Measurements from ENCODE around the gene CYTH1.
"Not testable (repeated sequence)": the region's sequence is repeated elsewhere in the genome, so short reads cannot be mapped to it uniquely, and the experiment has no call there.

The CYTH1 gene

GRCh38 chr17:78759203-78759968 is 22.7 kb downstream of the CYTH1 start:
- DNase-seq, result peak; percentile 19

DNA sequence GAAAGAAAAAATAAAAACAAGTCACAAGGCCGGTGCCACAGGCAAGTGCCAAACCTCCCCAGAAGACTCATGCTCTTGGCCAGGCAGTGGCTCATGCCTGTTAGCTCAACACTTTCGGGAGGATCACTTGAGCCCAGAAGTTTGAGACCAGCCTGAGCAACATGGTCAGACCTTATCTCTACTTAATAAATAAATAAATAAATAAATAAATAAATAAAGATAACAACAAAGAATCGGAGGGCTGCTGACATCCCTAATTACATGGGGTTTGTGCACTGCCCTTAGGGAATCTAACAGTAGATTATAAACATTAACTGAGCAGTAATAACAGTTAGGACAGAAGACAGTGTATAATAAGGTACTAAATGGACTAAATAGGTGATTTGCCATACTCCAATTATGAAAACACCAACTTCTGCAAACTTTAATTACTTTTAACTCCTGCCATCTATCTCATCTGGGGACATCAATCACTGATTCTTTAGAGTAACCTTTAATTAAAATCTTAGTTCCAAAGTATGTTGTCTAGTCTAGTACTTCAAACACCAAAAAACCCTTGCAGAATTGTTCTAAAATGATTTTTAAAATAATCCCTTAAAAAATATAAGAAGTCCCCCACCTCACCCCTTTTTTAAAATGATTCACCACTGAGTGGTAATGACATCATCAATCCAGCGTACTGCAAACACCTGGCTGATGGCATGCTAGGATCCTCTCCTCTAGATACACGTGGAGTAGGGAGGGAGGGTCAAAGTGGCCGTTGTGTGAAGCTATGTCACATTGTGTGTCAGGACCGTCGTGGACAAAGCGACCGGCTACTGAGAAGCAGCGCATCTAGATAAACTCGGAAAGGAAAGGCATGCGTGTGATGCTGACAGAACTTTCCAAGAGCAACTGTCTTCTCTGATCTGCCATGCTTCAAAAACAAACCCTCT is 28.5 kb downstream of the CYTH1 start:
- DNase-seq, result no peak

- no peak for DNase-seq
These were observed 30.5 kb downstream of the CYTH1 start for GRCh38 chr17:78751447-78752161.

DNA sequence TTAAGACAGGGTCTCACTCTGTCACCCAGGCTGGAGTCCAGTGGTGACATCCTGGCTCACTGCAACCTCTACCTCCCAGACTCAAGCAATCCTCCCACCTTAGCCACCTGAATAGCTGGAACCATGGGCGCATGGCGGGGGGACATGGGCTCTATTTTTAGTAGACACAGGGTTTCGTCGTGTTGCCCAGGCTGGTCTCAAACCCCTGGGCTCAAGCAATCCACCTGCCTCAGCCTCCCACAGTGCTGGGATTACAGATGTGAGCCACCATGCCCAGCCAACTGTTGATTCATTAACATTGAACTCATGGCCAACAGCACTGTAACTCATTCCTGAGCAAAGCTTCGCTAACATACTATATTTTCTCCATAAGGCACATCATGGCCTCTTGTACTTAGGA is 31.1 kb downstream of the CYTH1 start:
- DNase-seq, result not testable (repeated sequence)

GRCh38 chr17:78748730-78749317 is 33.2 kb downstream of the CYTH1 start:
- peak; percentile 21 for DNase-seq

GRCh38 chr17:78748048-78748729 is 33.9 kb downstream of the CYTH1 start:
- no peak for DNase-seq

DNA sequence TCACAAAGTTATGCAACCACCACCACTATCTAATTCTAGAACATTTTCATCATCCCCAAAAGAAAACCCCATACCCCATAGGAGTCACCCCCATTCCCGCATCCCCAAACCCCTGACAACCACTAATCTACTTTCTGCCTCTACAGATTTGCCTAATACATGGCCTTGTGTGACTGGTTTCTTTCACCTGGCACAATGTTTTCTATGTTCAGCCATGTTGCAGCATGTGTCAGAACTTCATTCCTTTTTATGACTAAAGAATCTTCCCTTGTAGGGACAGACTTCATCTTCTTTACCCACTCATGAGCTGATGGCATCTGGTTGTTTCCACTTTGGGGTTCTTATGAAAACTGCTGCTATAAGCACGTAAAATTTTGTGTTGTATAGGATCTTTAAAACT is 34.6 kb downstream of the CYTH1 start:
- DNase-seq, result no peak

DNA sequence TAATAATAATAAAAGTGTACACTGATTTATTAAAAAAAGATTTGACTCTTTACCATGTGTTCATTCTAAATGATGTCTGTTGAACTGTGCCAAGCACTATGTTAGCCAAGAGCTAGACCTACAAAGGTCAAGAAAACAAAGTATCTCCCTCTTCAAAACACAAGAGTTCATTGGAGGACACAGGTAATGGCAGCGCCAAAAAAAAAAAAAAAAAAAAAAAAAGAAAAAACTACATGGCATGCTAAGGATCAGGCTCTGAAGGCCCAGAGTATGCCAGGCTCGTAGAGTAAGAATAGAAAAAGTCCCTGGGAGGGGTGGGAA is 35.2 kb downstream of the CYTH1 start:
- DNase-seq, result no peak

GRCh38 chr17:78746263-78746948 is 35.7 kb downstream of the CYTH1 start:
- DNase-seq, result no peak

GRCh38 chr17:78745407-78746088 is 36.5 kb downstream of the CYTH1 start:
- DNase-seq, result peak; percentile 38

DNA sequence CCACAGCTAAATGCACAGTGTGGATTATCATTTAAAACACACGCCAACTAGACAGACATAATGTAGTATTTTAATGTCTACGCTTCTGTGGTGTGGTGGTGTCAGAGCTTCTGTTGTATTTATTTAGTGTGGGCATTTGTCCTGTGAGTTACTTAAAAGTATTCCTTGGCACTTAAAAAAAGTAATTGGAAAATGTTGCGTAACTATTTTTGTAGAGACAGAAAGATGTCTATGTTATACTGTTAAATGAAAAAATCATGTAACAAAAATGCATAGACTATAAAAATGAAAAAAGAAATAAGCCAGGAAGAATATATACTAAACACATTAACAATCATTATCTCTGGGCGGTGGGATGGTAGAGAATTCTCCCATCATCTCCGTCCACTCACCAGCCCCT is 39.2 kb downstream of the CYTH1 start:
- DNase-seq, result no peak

DNA sequence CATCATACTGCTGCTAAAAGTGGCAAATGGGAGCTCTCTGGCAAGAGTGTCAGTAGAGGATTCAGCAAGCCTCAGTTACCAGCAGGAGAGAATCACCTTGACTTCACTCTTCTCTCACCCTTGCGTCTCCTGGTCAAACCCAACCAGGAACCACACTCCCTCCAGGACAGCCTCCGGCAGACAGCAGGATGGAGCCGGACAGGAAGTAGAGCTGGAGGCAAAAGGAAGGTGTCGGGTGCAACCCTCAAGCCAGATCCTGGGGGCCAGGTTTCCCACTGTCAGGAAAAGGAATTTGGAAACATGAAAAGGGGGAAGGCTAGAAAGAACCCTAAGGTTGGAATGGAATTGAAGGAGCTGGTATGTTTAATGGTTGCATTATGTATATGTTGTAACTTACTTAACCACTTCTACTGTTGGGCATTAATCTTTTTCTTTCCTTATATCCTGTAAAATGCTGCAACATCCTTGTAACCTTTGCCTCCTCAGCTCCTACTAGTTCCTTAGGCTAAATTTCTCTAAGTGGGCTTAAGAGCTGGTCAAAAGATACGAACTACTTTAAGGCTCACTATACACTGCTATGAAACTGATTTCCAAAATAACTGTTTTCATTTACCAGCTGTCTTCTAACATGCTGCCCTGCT is 40.3 kb downstream of the CYTH1 start:
- no peak for DNase-seq

- DNase-seq, result no peak
These were observed 42.6 kb downstream of the CYTH1 start for GRCh38 chr17:78739331-78739931.

DNA sequence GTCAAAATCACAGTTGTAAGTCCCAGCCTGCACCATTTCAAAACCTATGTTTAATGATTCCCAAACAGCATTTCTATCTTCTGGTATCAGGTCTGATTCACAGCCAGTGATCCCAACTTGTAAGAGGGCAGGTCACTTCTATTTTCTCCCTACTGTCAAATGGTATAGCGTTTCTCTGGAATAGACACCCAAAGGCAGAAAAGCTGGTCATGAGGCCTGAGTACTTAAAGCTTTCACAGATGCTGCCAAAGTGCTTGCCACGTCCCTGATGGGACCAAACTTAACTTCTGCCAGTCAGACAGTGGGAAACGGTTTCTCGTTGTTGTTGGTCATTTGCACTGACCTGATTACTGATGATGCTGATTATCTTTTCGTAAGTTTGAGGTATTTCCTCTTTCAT is 43.4 kb downstream of the CYTH1 start:
- no peak for DNase-seq

DNA sequence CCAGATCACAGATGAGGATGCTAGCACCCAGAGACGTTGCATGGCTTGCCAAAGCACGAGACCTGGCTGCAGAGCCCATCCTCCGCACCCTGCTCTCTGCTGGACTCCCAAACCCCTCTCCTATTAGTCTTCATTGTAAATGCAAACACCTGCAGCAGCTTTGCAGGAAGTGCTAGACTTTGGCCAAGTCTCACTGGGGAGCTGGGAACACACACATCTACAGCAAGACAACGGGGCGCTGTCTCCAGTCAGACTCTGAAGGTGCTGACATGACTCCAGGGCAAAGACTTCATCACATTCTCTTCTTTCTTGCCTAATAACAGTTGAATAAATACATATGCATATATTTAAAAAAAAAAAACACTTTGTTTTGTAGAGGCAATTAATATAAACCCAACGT is 43.8 kb downstream of the CYTH1 start:
- DNase-seq, result no peak

DNA sequence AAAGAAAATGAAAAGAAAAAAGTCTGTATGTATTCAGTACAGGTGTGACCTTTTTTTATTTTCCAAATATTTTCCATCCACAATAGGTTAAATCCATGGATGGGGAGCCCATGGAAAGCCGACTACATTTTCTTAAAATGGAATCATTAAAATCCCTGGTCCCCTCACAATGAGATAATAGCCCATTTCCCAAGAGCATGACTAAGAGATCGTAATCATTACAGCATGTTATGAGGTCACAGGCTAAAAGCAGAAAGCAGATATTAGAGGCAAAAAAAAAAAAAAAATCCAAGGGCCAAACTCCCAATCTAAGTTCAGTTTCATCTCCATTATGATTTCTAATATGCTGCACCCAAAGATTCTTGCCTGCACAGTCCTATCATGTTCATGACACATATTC is 44.7 kb downstream of the CYTH1 start:
- peak; percentile 68 for DNase-seq

DNA sequence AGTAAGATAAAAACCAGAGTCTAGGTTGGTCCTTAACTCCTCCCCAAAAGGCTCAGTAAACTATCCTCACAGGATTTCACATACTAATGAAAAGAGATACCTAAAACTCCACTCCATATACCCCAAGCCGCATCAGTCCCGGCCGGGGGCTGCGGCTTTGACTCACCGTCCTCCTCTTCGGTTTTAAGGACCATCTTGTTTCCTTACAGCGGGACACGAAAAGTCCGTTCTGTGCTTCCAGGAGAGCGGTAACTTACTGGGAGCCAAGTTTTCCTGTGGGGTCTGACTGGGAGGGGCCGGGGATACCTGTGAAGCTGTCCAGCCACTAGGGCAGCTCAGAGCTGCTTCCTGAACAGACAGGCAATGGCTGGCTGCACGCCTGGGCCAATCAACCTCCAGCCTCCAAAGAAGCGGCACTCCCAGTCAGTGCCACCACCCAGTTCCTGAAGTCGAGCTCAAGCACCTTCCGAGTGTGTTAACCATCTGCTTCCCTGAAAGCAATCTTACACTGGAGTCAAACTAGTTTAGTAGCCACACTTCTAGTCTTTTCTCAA is 45.5 kb downstream of the CYTH1 start:
- DNase-seq, result no peak

DNA sequence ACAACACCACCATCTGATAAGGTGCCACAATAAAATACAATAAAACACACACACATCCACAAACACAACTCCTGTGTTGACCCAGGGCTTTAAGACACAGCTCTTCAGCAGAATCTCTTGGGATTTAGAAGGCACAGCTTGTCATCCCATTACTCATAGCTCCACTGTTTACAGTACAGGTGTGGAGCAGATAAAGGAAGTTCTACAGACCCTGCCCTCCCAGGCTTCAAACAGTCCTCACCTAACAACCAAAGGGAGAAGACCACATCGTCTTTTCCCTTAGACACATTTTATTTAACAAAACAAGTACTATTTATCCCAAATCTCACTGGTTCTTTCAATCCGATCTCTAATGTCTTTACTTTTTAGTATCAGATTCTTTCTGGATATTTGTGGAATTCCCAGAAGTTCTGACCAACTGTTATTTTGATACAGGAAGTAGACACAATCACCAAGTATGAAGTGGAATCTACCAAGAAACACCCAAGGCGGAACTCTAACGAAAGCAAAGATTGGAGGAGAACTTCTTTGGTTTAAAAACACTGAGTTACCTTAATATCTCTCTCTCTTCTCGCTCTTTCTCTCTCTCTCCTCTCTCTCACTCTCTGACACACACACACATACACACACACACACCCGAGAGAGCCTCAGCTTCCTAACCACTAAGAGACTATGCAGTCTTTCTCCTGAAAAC is 46.1 kb downstream of the CYTH1 start:
- DNase-seq, result peak; percentile 26

Measured in fibroblast of skin of scalp (primary cell).